MCF 10A (cell line): ENCODE results near the gene PROK1. TPM values are rescaled to one million over a fixed set of nuclear protein-coding genes. Genes with fewer than 3 reads are reported as not detected.
A peak's percentile ranks its signal among the peaks of the same experiment; 100 is the strongest.
"Not testable (repeated sequence)": the region's sequence is repeated elsewhere in the genome, so short reads cannot be mapped to it uniquely, and the experiment has no call there.

Experiments used
- BruUV-seq: library from RNA; stranded (reverse); fragments of 400-500 nt; replicated peaks from 2 replicates; lab custom pipeline; 2021; lab: Mats Ljungman, UMichigan
- CTCF ChIA-PET: fragments of 300-600 bp; sonication (Branson Sonifier 250); formaldehyde crosslinking; extraction: SDS; loops from one replicate; lab custom pipeline; 2021; ENCODE audit warnings: antibody characterized with exemption, inconsistent platforms; lab: Yijun Ruan, JAX
- POLR2A ChIA-PET: fragments of 300-600, 350-650 bp; sonication (Branson Sonifier 250); formaldehyde crosslinking; extraction: SDS; loops from one replicate; lab custom pipeline; 2020; ENCODE audit warnings: antibody characterized with exemption, inconsistent platforms; lab: Yijun Ruan, JAX
- DNase-seq: peaks from one replicate; pipeline ENCODE4 v3.0.0-alpha.2; 2018; ENCODE audit not compliant: unreplicated experiment
- H3K27ac Mint-ChIP-seq: one replicate; pipeline ENCODE4 v1.8.0; 2022; ENCODE audit warnings: mild to moderate bottlenecking, low read depth, mixed read lengths; ENCODE audit not compliant: unreplicated experiment
- H3K27me3 Mint-ChIP-seq: one replicate; pipeline ENCODE4 v1.8.0; 2022; ENCODE audit warnings: mixed read lengths; ENCODE audit not compliant: insufficient read depth, unreplicated experiment
- H3K36me3 Mint-ChIP-seq: one replicate; pipeline ENCODE4 v1.8.0; 2022; ENCODE audit warnings: mild to moderate bottlenecking, moderate library complexity, mixed read lengths; ENCODE audit not compliant: insufficient read depth, unreplicated experiment
- H3K4me1 Mint-ChIP-seq: one replicate; pipeline ENCODE4 v1.8.0; 2022; ENCODE audit warnings: mixed read lengths; ENCODE audit not compliant: insufficient read depth, unreplicated experiment
- H3K4me3 Mint-ChIP-seq: one replicate; pipeline ENCODE4 v1.8.0; 2022; ENCODE audit warnings: mild to moderate bottlenecking, moderate library complexity, mixed read lengths; ENCODE audit not compliant: unreplicated experiment
- H3K9me3 Mint-ChIP-seq: one replicate; pipeline ENCODE4 v1.8.0; 2022; ENCODE audit warnings: mixed read lengths; ENCODE audit not compliant: unreplicated experiment
- CTCF ChIP-seq: fragments of 200-600 bp; IDR thresholded peaks from one replicate; pipeline ENCODE4 v1.8.0; 2022; ENCODE audit warnings: antibody characterized with exemption, mild to moderate bottlenecking; ENCODE audit not compliant: unreplicated experiment
- intact Hi-C: fragments of 100-400 bp; cut with micrococcal nuclease; formaldehyde crosslinking; loops from 2 replicates; pipeline ENCODE4 v1.14.1; 2022
- total RNA-seq: library from RNA; stranded (reverse); gene quantifications from 2 replicates; pipeline ENCODE4 v1.2.3, GENCODE V29; 2022

The PROK1 gene
- total RNA-seq, 1 experiment from 2014 or later: not detected

- H3K36me3 Mint-ChIP-seq: peaks cover 3% of the 10 kb centered on the region
- no peaks in the 10 kb centered on the region for H3K27me3 Mint-ChIP-seq
- ChIA-PET POLR2A (interaction anchor here (0.7 to 6.0 kb wide), 10 partner anchors 14 to 85 kb away, joined by 3 to 40 read pairs (median 6); partner anchors contain the start of gene RBM15), CTCF (interaction anchor here (0.6 to 16.5 kb wide), 26 partner anchors 7 to 695 kb away, joined by 3 to 808 read pairs (median 5); partner anchors contain the start of genes KCNA2 and PROK1)
- H3K9me3 Mint-ChIP-seq: no peaks in the 10 kb centered on the region
- intact Hi-C loops: no loop called here
- no peak for TF ChIP-seq CTCF
- DNase-seq: no peak
- H3K4me1 Mint-ChIP-seq: peaks cover 12% of the 10 kb centered on the region
- H3K27ac Mint-ChIP-seq: no peak overlapping the region
- no peak overlapping the region for H3K4me3 Mint-ChIP-seq
- no TSS peak for BruUV-seq
Measured at GRCh38 chr1:110411173-110411735, 39.7 kb upstream of the PROK1 start.

- Mint-ChIP-seq H3K27me3 (no peaks in the 10 kb centered on the region), H3K4me1 (peaks cover 12% of the 10 kb centered on the region), H3K9me3 (no peaks in the 10 kb centered on the region), H3K27ac (peak overlapping the region; percentile 17), H3K4me3 (no peak overlapping the region), H3K36me3 (no peaks in the 10 kb centered on the region)
- BruUV-seq: no TSS peak
- POLR2A ChIA-PET: interaction anchor here (0.6 to 6.0 kb wide), 10 partner anchors 10 to 84 kb away, joined by 3 to 40 read pairs (median 8); partner anchors contain the start of gene RBM15
- intact Hi-C loops: loop anchor here (1.0 kb wide), 4 partner anchors 21 to 209 kb away; no protein-coding TSS in a partner anchor
- CTCF ChIA-PET: interaction anchor here (0.5 to 16.5 kb wide), 54 partner anchors 9 to 1798 kb away, joined by 3 to 808 read pairs (median 4); partner anchors contain the start of genes KCNA2 and PROK1
- peak; percentile 87 for TF ChIP-seq CTCF
- peak; percentile 84 for DNase-seq
Measured at GRCh38 chr1:110412576-110412975, 38.4 kb upstream of the PROK1 start.

- intact Hi-C loops, BruUV-seq: not testable (repeated sequence)
- POLR2A ChIA-PET: interaction anchor here (0.7 to 6.0 kb wide), 9 partner anchors 10 to 83 kb away, joined by 3 to 40 read pairs (median 9); partner anchors contain the start of gene RBM15
Measured at GRCh38 chr1:110413045-110413444, 37.9 kb upstream of the PROK1 start.

GRCh38 chr1:110418729-110419128, 32.2 kb upstream of the PROK1 start:
- peaks cover 9% of the 10 kb centered on the region for H3K4me1 Mint-ChIP-seq
- POLR2A ChIA-PET: no interaction called here
- peaks cover 2% of the 10 kb centered on the region for H3K36me3 Mint-ChIP-seq
- no TSS peak for BruUV-seq
- no peak for TF ChIP-seq CTCF
- no peak for DNase-seq
- no peaks in the 10 kb centered on the region for H3K9me3 Mint-ChIP-seq
- CTCF ChIA-PET: interaction anchor here (5.2 to 16.5 kb wide), 2 partner anchors 16 to 41 kb away, joined by 32 to 808 read pairs; partner anchors contain the start of gene PROK1
- intact Hi-C loops: no loop called here
- no peak overlapping the region for H3K4me3 Mint-ChIP-seq
- no peaks in the 10 kb centered on the region for H3K27me3 Mint-ChIP-seq
- no peak overlapping the region for H3K27ac Mint-ChIP-seq

More at GRCh38 chr1:110413045-110413444, 37.9 kb upstream of the PROK1 start:
- not testable (repeated sequence) for H3K9me3 Mint-ChIP-seq, DNase-seq, H3K4me1 Mint-ChIP-seq, H3K36me3 Mint-ChIP-seq, H3K27me3 Mint-ChIP-seq, H3K4me3 Mint-ChIP-seq
- CTCF ChIA-PET: interaction anchor here (0.5 to 16.5 kb wide), 29 partner anchors 10 to 796 kb away, joined by 3 to 808 read pairs (median 5); partner anchors contain the start of gene PROK1
- H3K27ac Mint-ChIP-seq: peak overlapping the region; percentile 17
